OCI-LY1 (cell line): ENCODE measurements around the gene POU1F1.
"Not testable (repeated sequence)": the region's sequence is repeated elsewhere in the genome, so short reads cannot be mapped to it uniquely, and the experiment has no call there.

ENCODE experiments used
- H2AFZ ChIP-seq: fragments of 200-600 bp; sonication (generic), shearing (Covaris generic); 2 replicates; pipeline ENCODE4 v1.6.0; 2014; ENCODE audit warnings: antibody characterized with exemption, mild to moderate bottlenecking, low read length
- H3F3A ChIP-seq: fragments of 200-600 bp; sonication (generic), shearing (Covaris generic); 2 replicates; pipeline ENCODE4 v1.6.0; 2014; ENCODE audit warnings: mild to moderate bottlenecking, antibody characterized with exemption, low read length, moderate library complexity; ENCODE audit not compliant: insufficient read depth
- H3K27ac ChIP-seq: fragments of 200-600 bp; sonication (generic); 2 replicates; pipeline ENCODE4 v1.5.1; 2014; ENCODE audit warnings: low read length, mixed run types, mild to moderate bottlenecking, low read depth; ENCODE audit not compliant: poor library complexity, severe bottlenecking
- H3K27me3 ChIP-seq: fragments of 200-600 bp; sonication (generic); 2 replicates; pipeline ENCODE4 v1.6.0; 2014; ENCODE audit warnings: antibody characterized with exemption, mild to moderate bottlenecking, low read length, moderate library complexity; ENCODE audit not compliant: insufficient read depth
- H3K36me3 ChIP-seq: fragments of 200-600 bp; sonication (generic); 2 replicates; pipeline ENCODE4 v1.6.1; 2014; ENCODE audit warnings: mild to moderate bottlenecking, antibody characterized with exemption, low read length, moderate library complexity, mixed read lengths; ENCODE audit not compliant: insufficient read depth
- H3K4me1 ChIP-seq: fragments of 200-600 bp; sonication (generic); 2 replicates; pipeline ENCODE4 v1.5.1; 2014; ENCODE audit warnings: mild to moderate bottlenecking, low read length, moderate library complexity; ENCODE audit not compliant: insufficient read depth, severe bottlenecking
- H3K4me2 ChIP-seq: fragments of 200-600 bp; sonication (generic), shearing (Covaris generic); 2 replicates; pipeline ENCODE4 v1.6.1; 2014; ENCODE audit warnings: low read length
- H3K4me3 ChIP-seq: fragments of 200-600 bp; sonication (generic); 2 replicates; pipeline ENCODE4 v1.5.1; 2014; ENCODE audit warnings: low read length, low read depth, mild to moderate bottlenecking, mixed read lengths; ENCODE audit not compliant: poor library complexity, severe bottlenecking
- H3K79me2 ChIP-seq: fragments of 200-600 bp; shearing (Covaris generic); 2 replicates; pipeline ENCODE4 v1.6.1; 2016; ENCODE audit warnings: mixed run types, low read length, mixed read lengths; ENCODE audit not compliant: insufficient read depth
- H3K9ac ChIP-seq: fragments of 200-600 bp; sonication (generic), shearing (Covaris generic); 2 replicates; pipeline ENCODE4 v1.6.1; 2014; ENCODE audit warnings: mild to moderate bottlenecking, low read length, mixed read lengths
- H3K9me2 ChIP-seq: fragments of 200-600 bp; sonication (generic), shearing (Covaris generic); 2 replicates; pipeline ENCODE4 v1.6.1; 2014; ENCODE audit warnings: low read depth, mild to moderate bottlenecking, low read length, mixed read lengths
- H3K9me3 ChIP-seq: fragments of 200-600 bp; shearing (Covaris generic); 2 replicates; pipeline ENCODE4 v1.6.1; 2014; ENCODE audit warnings: low read length, mixed read lengths
- H4K20me1 ChIP-seq: fragments of 200-600 bp; sonication (generic), shearing (Covaris generic); 2 replicates; pipeline ENCODE4 v1.6.0; 2016; ENCODE audit warnings: mild to moderate bottlenecking, low read length; ENCODE audit not compliant: insufficient read depth
- EZH2 ChIP-seq: fragments of 200-600 bp; sonication (generic), shearing (Covaris generic); IDR thresholded peaks from 2 replicates; pipeline ENCODE4 v1.8.0; 2017; ENCODE audit warnings: borderline replicate concordance, mixed run types, mild to moderate bottlenecking, antibody characterized with exemption, low read length, moderate library complexity, mixed read lengths
- TF ChIP-seq, protein P1 (sequence below): fragments of 200-600 bp; sonication (generic), shearing (Covaris generic); IDR thresholded peaks from 2 replicates; pipeline ENCODE4 v1.5.1; 2017; ENCODE audit warnings: mild to moderate bottlenecking, antibody characterized with exemption, low read length, moderate library complexity, mixed read lengths

POU1F1 gene

DNA sequence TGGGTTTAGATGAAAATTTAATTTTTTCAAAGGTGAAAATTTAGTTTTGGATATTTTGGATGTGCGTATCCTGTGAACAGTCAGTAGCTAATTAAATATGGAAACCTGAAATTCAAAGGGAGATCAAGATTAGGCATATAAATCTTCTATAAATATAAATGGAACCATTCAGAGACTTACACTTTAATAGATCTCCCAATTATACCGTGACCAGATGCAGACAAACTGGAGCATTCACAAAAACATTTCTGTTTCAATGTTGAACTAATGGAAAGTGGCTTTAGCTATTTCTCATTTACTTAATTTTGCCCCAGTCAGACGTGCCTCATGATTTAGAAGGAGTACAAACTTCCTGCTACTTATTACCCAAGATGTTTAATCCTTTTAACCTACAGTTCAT is 29.1 kb upstream of the POU1F1 start:
- Histone ChIP-seq H3K9me3 (no peaks in the 10 kb centered on the region), H3K4me2 (no peak overlapping the region), H4K20me1 (no peaks in the 10 kb centered on the region), H3K4me1 (no peaks in the 10 kb centered on the region), H3K9ac (no peak overlapping the region), H3K27me3 (no peaks in the 10 kb centered on the region), H3K36me3 (no peaks in the 10 kb centered on the region), H3K9me2 (no peaks in the 10 kb centered on the region), H3K4me3 (no peak overlapping the region), H3F3A (no peaks in the 10 kb centered on the region), H2AFZ (no peak overlapping the region), H3K79me2 (no peaks in the 10 kb centered on the region), H3K27ac (no peak overlapping the region)
- no peak for TF ChIP-seq EZH2
- TF ChIP-seq, protein P1, sequence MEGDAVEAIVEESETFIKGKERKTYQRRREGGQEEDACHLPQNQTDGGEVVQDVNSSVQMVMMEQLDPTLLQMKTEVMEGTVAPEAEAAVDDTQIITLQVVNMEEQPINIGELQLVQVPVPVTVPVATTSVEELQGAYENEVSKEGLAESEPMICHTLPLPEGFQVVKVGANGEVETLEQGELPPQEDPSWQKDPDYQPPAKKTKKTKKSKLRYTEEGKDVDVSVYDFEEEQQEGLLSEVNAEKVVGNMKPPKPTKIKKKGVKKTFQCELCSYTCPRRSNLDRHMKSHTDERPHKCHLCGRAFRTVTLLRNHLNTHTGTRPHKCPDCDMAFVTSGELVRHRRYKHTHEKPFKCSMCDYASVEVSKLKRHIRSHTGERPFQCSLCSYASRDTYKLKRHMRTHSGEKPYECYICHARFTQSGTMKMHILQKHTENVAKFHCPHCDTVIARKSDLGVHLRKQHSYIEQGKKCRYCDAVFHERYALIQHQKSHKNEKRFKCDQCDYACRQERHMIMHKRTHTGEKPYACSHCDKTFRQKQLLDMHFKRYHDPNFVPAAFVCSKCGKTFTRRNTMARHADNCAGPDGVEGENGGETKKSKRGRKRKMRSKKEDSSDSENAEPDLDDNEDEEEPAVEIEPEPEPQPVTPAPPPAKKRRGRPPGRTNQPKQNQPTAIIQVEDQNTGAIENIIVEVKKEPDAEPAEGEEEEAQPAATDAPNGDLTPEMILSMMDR = no peak

DNA sequence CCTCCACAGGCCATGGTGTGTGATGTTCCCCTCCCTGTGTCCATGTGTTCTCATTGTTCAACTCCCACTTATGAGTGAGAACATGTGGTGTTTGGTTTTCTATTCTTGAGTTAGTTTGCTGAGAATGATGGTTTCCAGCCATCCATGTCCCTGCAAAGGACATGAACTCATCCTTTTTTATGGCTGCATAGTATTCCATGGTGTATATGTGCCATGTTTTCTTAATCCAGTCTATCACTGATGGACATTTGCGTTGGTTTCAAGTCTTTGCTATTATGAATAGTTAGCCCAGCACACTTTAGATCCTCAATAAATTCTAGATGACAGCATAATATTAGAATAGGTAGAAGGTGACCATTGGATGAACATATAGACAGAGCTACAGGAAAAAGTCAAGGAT is 28.6 kb upstream of the POU1F1 start:
- not testable (repeated sequence) for H3K4me3 ChIP-seq, H3F3A ChIP-seq, H3K36me3 ChIP-seq, H3K4me2 ChIP-seq, H4K20me1 ChIP-seq, H3K4me1 ChIP-seq, H3K9me2 ChIP-seq, H3K27ac ChIP-seq, H2AFZ ChIP-seq, H3K79me2 ChIP-seq, H3K9me3 ChIP-seq, H3K9ac ChIP-seq, H3K27me3 ChIP-seq

DNA sequence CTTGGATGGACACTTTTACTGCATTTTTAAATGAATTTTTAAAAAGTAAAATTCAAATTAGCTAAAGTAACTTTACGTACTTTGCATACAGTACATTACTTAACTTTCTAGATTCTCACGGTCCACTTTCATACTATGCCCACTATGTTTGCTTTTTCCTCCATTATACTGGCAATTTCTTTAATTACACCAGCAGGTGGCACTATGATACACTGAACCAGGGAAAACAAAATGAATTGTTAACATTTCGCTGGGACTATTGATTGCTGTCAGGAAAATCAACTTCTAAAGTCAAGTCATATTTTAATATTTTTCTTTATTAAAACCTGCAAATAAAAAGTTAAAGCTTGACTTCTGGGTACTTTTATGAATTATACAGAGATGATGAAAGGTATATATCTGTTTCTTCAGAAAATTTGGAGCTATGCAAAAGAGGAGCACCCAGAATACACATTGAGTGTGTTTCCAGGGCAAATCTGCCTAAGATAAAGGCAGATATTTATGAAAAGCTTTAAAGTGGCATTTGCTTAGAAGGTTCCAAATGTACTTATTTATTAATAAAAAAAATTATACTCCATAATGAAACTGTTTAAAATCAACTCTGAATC is 21.8 kb upstream of the POU1F1 start:
- Histone ChIP-seq H2AFZ (no peak overlapping the region), H4K20me1 (no peaks in the 10 kb centered on the region), H3K9ac (no peak overlapping the region), H3F3A (no peaks in the 10 kb centered on the region), H3K36me3 (no peaks in the 10 kb centered on the region), H3K27me3 (no peaks in the 10 kb centered on the region), H3K9me3 (no peaks in the 10 kb centered on the region), H3K9me2 (no peaks in the 10 kb centered on the region), H3K4me2 (no peak overlapping the region), H3K27ac (no peak overlapping the region), H3K79me2 (no peaks in the 10 kb centered on the region), H3K4me1 (no peaks in the 10 kb centered on the region), H3K4me3 (no peak overlapping the region)
- no peak for TF ChIP-seq EZH2
- TF ChIP-seq, protein P1 = peak; percentile 66

DNA sequence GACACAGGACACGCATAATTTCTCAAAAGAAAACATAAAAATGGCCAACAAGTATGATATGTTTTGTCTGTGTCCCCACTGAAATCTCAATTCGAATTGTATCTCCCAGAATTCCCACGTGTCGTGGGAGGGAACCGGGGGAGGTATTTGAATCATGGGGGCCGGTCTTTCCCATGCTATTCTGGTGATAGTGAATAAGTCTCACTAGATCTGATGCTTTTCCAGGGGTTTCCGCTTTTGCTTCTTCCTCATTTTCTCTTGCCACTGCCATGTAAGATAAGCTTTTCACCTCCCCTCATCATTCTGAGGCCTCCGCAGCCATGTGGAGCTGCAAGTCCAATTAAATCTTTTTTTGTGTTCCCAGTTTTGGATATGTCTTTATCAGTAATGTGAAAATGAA is 12.1 kb upstream of the POU1F1 start:
- no peak for TF ChIP-seq EZH2
- TF ChIP-seq, protein P1 = no peak

More for the DNA sequence above, 12.1 kb upstream of the POU1F1 start:
- H3K9me2 ChIP-seq = no peaks in the 10 kb centered on the region
- H3F3A ChIP-seq = no peaks in the 10 kb centered on the region
- no peaks in the 10 kb centered on the region for H3K36me3 ChIP-seq
- no peaks in the 10 kb centered on the region for H3K79me2 ChIP-seq
- no peaks in the 10 kb centered on the region for H3K27me3 ChIP-seq
- no peak overlapping the region for H3K4me2 ChIP-seq
- H3K9me3 ChIP-seq = no peaks in the 10 kb centered on the region
- H3K4me1 ChIP-seq = no peaks in the 10 kb centered on the region
- H3K4me3 ChIP-seq = no peak overlapping the region
- H3K27ac ChIP-seq = no peak overlapping the region
- no peak overlapping the region for H2AFZ ChIP-seq
- H4K20me1 ChIP-seq = no peaks in the 10 kb centered on the region
- H3K9ac ChIP-seq = no peak overlapping the region
